Progenitor cell of endocrine pancreas (in vitro differentiated cells): ENCODE measurements around the gene PIP5K1C. TPM values are rescaled to one million over a fixed set of nuclear protein-coding genes. Genes with fewer than 3 reads are reported as not detected.

Experiments used
- DNase-seq: peaks from one replicate; pipeline ENCODE4 v3.0.0; 2021; ENCODE audit warnings: low spot score; ENCODE audit not compliant: unreplicated experiment
- H3K27ac Mint-ChIP-seq: 2 replicates; pipeline ENCODE4 v1.8.0; 2021; ENCODE audit warnings: mild to moderate bottlenecking, moderate library complexity, mixed read lengths
- H3K27me3 Mint-ChIP-seq: 2 replicates; pipeline ENCODE4 v1.8.0; 2021; ENCODE audit warnings: mixed read lengths
- H3K36me3 Mint-ChIP-seq: 2 replicates; pipeline ENCODE4 v1.8.0; 2022; ENCODE audit warnings: mixed read lengths; ENCODE audit not compliant: insufficient read depth
- H3K4me1 Mint-ChIP-seq: 2 replicates; pipeline ENCODE4 v1.8.0; 2021; ENCODE audit warnings: low read depth, mixed read lengths
- H3K4me3 Mint-ChIP-seq: 2 replicates; pipeline ENCODE4 v1.8.0; 2021; ENCODE audit warnings: low read depth, mild to moderate bottlenecking, moderate library complexity, mixed read lengths
- H3K9me3 Mint-ChIP-seq: 2 replicates; pipeline ENCODE4 v1.8.0; 2021; ENCODE audit warnings: low read depth, mixed read lengths
- CTCF ChIP-seq: fragments of 200-600 bp; sonication (generic); IDR thresholded peaks from one replicate; pipeline ENCODE4 v1.5.0; 2021; ENCODE audit warnings: antibody characterized with exemption, mild to moderate bottlenecking; ENCODE audit not compliant: unreplicated experiment
- total RNA-seq: library from RNA; stranded (reverse); gene quantifications from 2 replicates; pipeline ENCODE4 v1.2.1, GENCODE V29; 2021

Gene PIP5K1C
- total RNA-seq, 1 donor from 2014 or later, result 51.7 TPM

GRCh38 chr19:3639479-3639878 is 60.8 kb downstream of the PIP5K1C start:
- peaks cover 10% of the 10 kb centered on the region for H3K36me3 Mint-ChIP-seq
- no peak for TF ChIP-seq CTCF
- DNase-seq, result no peak
- no peak overlapping the region for H3K27ac Mint-ChIP-seq
- no peaks in the 10 kb centered on the region for H3K9me3 Mint-ChIP-seq
- H3K4me3 Mint-ChIP-seq, result no peak overlapping the region
- no peaks in the 10 kb centered on the region for H3K27me3 Mint-ChIP-seq
- no peaks in the 10 kb centered on the region for H3K4me1 Mint-ChIP-seq

GRCh38 chr19:3638208-3639193 is 61.8 kb downstream of the PIP5K1C start:
- Mint-ChIP-seq H3K27ac (no peak overlapping the region), H3K4me1 (no peaks in the 10 kb centered on the region), H3K4me3 (no peak overlapping the region), H3K27me3 (no peaks in the 10 kb centered on the region), H3K36me3 (peaks cover 10% of the 10 kb centered on the region), H3K9me3 (no peaks in the 10 kb centered on the region)
- no peak for TF ChIP-seq CTCF
- DNase-seq, result no peak

- TF ChIP-seq CTCF, result no peak
- no peak for DNase-seq
- H3K4me1 Mint-ChIP-seq, result no peaks in the 10 kb centered on the region
- H3K36me3 Mint-ChIP-seq, result peaks cover 10% of the 10 kb centered on the region
- H3K4me3 Mint-ChIP-seq, result no peak overlapping the region
- H3K27me3 Mint-ChIP-seq, result no peaks in the 10 kb centered on the region
- no peak overlapping the region for H3K27ac Mint-ChIP-seq
- H3K9me3 Mint-ChIP-seq, result no peaks in the 10 kb centered on the region
Measured at GRCh38 chr19:3637621-3638020, 62.6 kb downstream of the PIP5K1C start.

GRCh38 chr19:3636962-3637361 is 63.3 kb downstream of the PIP5K1C start:
- H3K4me1 Mint-ChIP-seq, result no peaks in the 10 kb centered on the region

GRCh38 chr19:3636506-3636905 is 63.8 kb downstream of the PIP5K1C start:
- TF ChIP-seq CTCF, result no peak
- Mint-ChIP-seq H3K27me3 (no peaks in the 10 kb centered on the region), H3K4me3 (no peak overlapping the region), H3K27ac (no peak overlapping the region), H3K36me3 (peaks cover 10% of the 10 kb centered on the region), H3K4me1 (no peaks in the 10 kb centered on the region), H3K9me3 (no peaks in the 10 kb centered on the region)
- no peak for DNase-seq

More at GRCh38 chr19:3636962-3637361, 63.3 kb downstream of the PIP5K1C start:
- H3K36me3 Mint-ChIP-seq, result peaks cover 10% of the 10 kb centered on the region
- DNase-seq, result no peak
- no peak overlapping the region for H3K4me3 Mint-ChIP-seq
- H3K27ac Mint-ChIP-seq, result no peak overlapping the region
- no peaks in the 10 kb centered on the region for H3K27me3 Mint-ChIP-seq
- no peak for TF ChIP-seq CTCF
- H3K9me3 Mint-ChIP-seq, result no peaks in the 10 kb centered on the region
